Measurements from ENCODE around the gene RAB3B. TPM values are rescaled to one million over a fixed set of nuclear protein-coding genes. Genes with fewer than 3 reads are reported as not detected.

RAB3B gene, protein sequence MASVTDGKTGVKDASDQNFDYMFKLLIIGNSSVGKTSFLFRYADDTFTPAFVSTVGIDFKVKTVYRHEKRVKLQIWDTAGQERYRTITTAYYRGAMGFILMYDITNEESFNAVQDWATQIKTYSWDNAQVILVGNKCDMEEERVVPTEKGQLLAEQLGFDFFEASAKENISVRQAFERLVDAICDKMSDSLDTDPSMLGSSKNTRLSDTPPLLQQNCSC
- 8.5 TPM for polyA plus RNA-seq (2013, experiment 1 of 2)
- 9.1 TPM for polyA plus RNA-seq (2013, experiment 2 of 2)

DNA sequence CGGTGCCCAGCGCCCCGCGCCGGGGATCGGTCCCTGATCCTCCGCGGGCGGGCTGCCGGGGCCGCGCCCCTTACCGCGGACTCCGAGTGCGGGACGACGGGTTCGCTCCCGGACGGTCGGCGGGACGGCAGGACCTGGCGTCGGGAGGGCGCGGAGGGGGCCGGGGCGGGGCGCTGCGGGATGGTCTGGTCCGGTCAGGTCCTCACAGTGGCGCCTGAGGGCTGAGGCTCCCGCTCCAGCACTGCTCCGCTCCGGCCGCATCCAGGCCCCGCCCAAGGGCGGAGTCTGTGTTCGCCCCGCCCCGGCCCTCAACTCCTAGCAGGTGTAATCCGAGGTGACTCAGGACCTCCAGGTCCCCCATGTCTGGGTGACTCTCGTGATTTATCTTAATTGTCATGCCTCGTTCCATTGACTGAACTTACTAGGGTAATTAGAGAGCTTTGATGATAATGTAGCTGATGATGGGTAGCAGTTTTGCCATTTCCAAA lies at the start of gene RAB3B:
Gene RAB3B, minus strand, starts transcription at position 223 of the 488 bp plus-strand sequence. CDS start 13,583 bp downstream, outside the sequence.
- Histone ChIP-seq H3K36me3 (replicated peaks in 1 of 2; ENCODE audit: control insufficient read depth in 2 of 2, insufficient read depth in 2 of 2, low read length in 2 of 2) (no peaks in the 10 kb centered on the region), H3K4me2 (ENCODE audit: insufficient read depth, low read length, poor library complexity, severe bottlenecking) (peak within 1 kb of the TSS; percentile 68), H3K23ac (ENCODE audit: low read depth, low read length, poor library complexity) (peak within 1 kb of the TSS; percentile 77), H3K18ac (ENCODE audit: low read length) (peak within 1 kb of the TSS; percentile 92), H2BK120ac (ENCODE audit: low read depth, low read length) (no peak within 1 kb of the TSS), H3K27me3 (ENCODE audit: control insufficient read depth in 3 of 3, insufficient read depth in 3 of 3, low read depth in 1 of 3, low read length in 3 of 3) (peaks cover 0 to 68% (median 2%) of the 10 kb centered on the region in 3 experiments), H4K8ac (ENCODE audit: low read depth, low read length) (no peak within 1 kb of the TSS), H3K79me1 (ENCODE audit: low read depth, low read length) (no peaks in the 10 kb centered on the region), H2BK5ac (ENCODE audit: low read length) (no peak within 1 kb of the TSS), H2BK12ac (ENCODE audit: low read length) (no peak within 1 kb of the TSS), H3K14ac (ENCODE audit: low read length) (no peak within 1 kb of the TSS), H3K9me3 (replicated peaks in 1 of 2; ENCODE audit: control insufficient read depth in 2 of 2, insufficient read depth in 1 of 2, low read depth in 1 of 2, low read length in 2 of 2) (no peaks in the 10 kb centered on the region), H3K27ac (replicated peaks; ENCODE audit: low read length) (no peak within 1 kb of the TSS), H3K9ac (ENCODE audit: low read depth, low read length, poor library complexity) (peak within 1 kb of the TSS; percentile 65), H4K91ac (ENCODE audit: low read depth, low read length, poor library complexity) (no peak within 1 kb of the TSS), H2AFZ (ENCODE audit: low read length) (peak within 1 kb of the TSS; percentile 97), H3K4me3 (ENCODE audit: low read length in 2 of 2) (peak within 1 kb of the TSS; percentile 47 to 98), H3K4me1 (ENCODE audit: control insufficient read depth in 2 of 2, insufficient read depth in 1 of 2, low read depth in 1 of 2, low read length in 2 of 2) (peaks cover 0 to 7% of the 10 kb centered on the region in 2 donors), H3K4ac (ENCODE audit: low read length) (no peak within 1 kb of the TSS), H2BK15ac (ENCODE audit: low read length) (peak within 1 kb of the TSS; percentile 45), H2AK5ac (ENCODE audit: low read depth, low read length) (peak within 1 kb of the TSS; percentile 32)
- DNase-seq (ENCODE audit: low spot score): peak; percentile 80
- no CpG with 5 or more reads among the region's 46 CpGs for WGBS, 2 donors (ENCODE audit: extremely low coverage in 2 of 2, insufficient read length in 2 of 2, insufficient replicate concordance in 1 of 2)

DNA sequence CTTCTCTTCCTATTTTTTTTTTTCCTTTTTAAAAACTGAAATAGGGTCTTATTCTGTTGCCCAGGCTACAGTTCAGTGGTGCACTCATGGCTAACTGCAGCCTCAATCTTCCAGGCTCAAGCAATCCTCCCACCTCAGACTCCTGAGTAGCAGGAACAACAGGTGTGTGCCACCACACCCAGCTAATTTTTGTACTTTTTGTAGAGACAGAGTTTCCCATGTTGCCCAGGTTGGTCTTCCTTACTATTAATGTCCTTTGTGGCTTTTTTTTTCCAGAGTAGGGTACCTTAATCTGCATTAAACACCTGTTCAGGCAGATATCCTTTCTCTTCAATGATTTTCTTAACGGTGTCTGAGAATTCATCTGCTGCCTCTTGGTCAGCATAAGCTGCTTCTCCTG lies 47.4 kb upstream of the RAB3B start:
- Histone ChIP-seq H4K8ac (ENCODE audit: low read depth, low read length) (no peak overlapping the region), H3K9ac (ENCODE audit: low read depth, low read length, poor library complexity) (no peak overlapping the region), H3K4ac (ENCODE audit: low read length) (no peak overlapping the region), H2BK5ac (ENCODE audit: low read length) (no peak overlapping the region), H3K18ac (ENCODE audit: low read length) (no peak overlapping the region), H3K4me2 (ENCODE audit: insufficient read depth, low read length, poor library complexity, severe bottlenecking) (no peak overlapping the region), H3K4me1 (ENCODE audit: control insufficient read depth in 2 of 2, insufficient read depth in 1 of 2, low read depth in 1 of 2, low read length in 2 of 2) (peaks cover 0 to 4% of the 10 kb centered on the region in 2 donors), H3K14ac (ENCODE audit: low read length) (no peak overlapping the region), H3K4me3 (ENCODE audit: low read length in 2 of 2) (no peak overlapping the region), H2BK120ac (ENCODE audit: low read depth, low read length) (no peak overlapping the region), H3K23ac (ENCODE audit: low read depth, low read length, poor library complexity) (no peak overlapping the region), H4K91ac (ENCODE audit: low read depth, low read length, poor library complexity) (no peak overlapping the region), H3K79me1 (ENCODE audit: low read depth, low read length) (peaks cover 4% of the 10 kb centered on the region), H3K27ac (replicated peaks; ENCODE audit: low read length) (no peak overlapping the region), H2AFZ (ENCODE audit: low read length) (no peak overlapping the region), H2BK12ac (ENCODE audit: low read length) (no peak overlapping the region), H3K36me3 (replicated peaks in 1 of 2; ENCODE audit: control insufficient read depth in 2 of 2, insufficient read depth in 2 of 2, low read length in 2 of 2) (peaks cover 2 to 54% of the 10 kb centered on the region in 2 donors), H2BK15ac (ENCODE audit: low read length) (no peak overlapping the region), H3K27me3 (ENCODE audit: control insufficient read depth in 3 of 3, insufficient read depth in 3 of 3, low read depth in 1 of 3, low read length in 3 of 3) (no peaks in the 10 kb centered on the region), H3K9me3 (replicated peaks in 1 of 2; ENCODE audit: control insufficient read depth in 2 of 2, insufficient read depth in 1 of 2, low read depth in 1 of 2, low read length in 2 of 2) (no peaks in the 10 kb centered on the region), H2AK5ac (ENCODE audit: low read depth, low read length) (no peak overlapping the region)
- no CpG with 5 or more reads among the region's 1 CpG for WGBS, 2 donors (ENCODE audit: extremely low coverage in 2 of 2, insufficient read length in 2 of 2, insufficient replicate concordance in 1 of 2)
- DNase-seq (ENCODE audit: low spot score): no peak

DNA sequence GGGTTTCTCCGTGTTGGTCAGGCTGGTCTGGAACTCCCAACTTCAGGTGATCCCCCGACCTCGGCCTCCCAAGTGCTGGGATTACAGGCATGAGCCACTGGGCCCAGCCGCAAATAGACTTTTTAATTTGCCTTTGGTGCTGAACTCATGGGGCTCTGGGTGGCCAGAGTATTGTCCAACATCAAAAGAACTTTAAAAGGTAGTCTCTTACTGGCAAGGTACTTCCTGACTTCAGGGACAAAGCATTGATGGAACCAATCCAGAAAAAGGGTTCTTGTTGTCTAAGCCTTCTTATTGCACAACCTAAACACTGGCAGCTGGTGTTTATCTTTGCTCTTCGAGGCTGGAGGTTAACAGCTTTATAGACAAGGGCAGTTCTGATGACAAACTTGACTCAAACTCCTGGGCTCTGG lies 46.9 kb upstream of the RAB3B start:
- no CpG with 5 or more reads among the region's 5 CpGs for WGBS, 2 donors (ENCODE audit: extremely low coverage in 2 of 2, insufficient read length in 2 of 2, insufficient replicate concordance in 1 of 2)
- peaks cover 5 to 6% of the 10 kb centered on the region in 2 donors for H3K4me1 ChIP-seq (ENCODE audit: control insufficient read depth in 2 of 2, insufficient read depth in 1 of 2, low read depth in 1 of 2, low read length in 2 of 2)
- H3K27me3 ChIP-seq (ENCODE audit: control insufficient read depth in 3 of 3, insufficient read depth in 3 of 3, low read depth in 1 of 3, low read length in 3 of 3): no peaks in the 10 kb centered on the region
- peaks cover 4 to 58% of the 10 kb centered on the region in 2 donors for H3K36me3 ChIP-seq (replicated peaks in 1 of 2; ENCODE audit: control insufficient read depth in 2 of 2, insufficient read depth in 2 of 2, low read length in 2 of 2)
- no peak overlapping the region for H2BK5ac ChIP-seq (ENCODE audit: low read length)
- H2AFZ ChIP-seq (ENCODE audit: low read length): no peak overlapping the region
- H4K91ac ChIP-seq (ENCODE audit: low read depth, low read length, poor library complexity): no peak overlapping the region
- H2BK15ac ChIP-seq (ENCODE audit: low read length): no peak overlapping the region
- no peak overlapping the region for H2BK12ac ChIP-seq (ENCODE audit: low read length)
- no peak overlapping the region for H3K9ac ChIP-seq (ENCODE audit: low read depth, low read length, poor library complexity)
- H3K4me3 ChIP-seq (ENCODE audit: low read length in 2 of 2): no peak overlapping the region
- no peak overlapping the region for H4K8ac ChIP-seq (ENCODE audit: low read depth, low read length)
- H2BK120ac ChIP-seq (ENCODE audit: low read depth, low read length): no peak overlapping the region
- H3K18ac ChIP-seq (ENCODE audit: low read length): no peak overlapping the region
- H2AK5ac ChIP-seq (ENCODE audit: low read depth, low read length): no peak overlapping the region
- H3K27ac ChIP-seq (replicated peaks; ENCODE audit: low read length): no peak overlapping the region
- no peak for DNase-seq (ENCODE audit: low spot score)
- no peak overlapping the region for H3K4me2 ChIP-seq (ENCODE audit: insufficient read depth, low read length, poor library complexity, severe bottlenecking)
- no peak overlapping the region for H3K4ac ChIP-seq (ENCODE audit: low read length)
- no peak overlapping the region for H3K23ac ChIP-seq (ENCODE audit: low read depth, low read length, poor library complexity)
- H3K79me1 ChIP-seq (ENCODE audit: low read depth, low read length): peaks cover 8% of the 10 kb centered on the region
- H3K14ac ChIP-seq (ENCODE audit: low read length): no peak overlapping the region
- no peaks in the 10 kb centered on the region for H3K9me3 ChIP-seq (replicated peaks in 1 of 2; ENCODE audit: control insufficient read depth in 2 of 2, insufficient read depth in 1 of 2, low read depth in 1 of 2, low read length in 2 of 2)

DNA sequence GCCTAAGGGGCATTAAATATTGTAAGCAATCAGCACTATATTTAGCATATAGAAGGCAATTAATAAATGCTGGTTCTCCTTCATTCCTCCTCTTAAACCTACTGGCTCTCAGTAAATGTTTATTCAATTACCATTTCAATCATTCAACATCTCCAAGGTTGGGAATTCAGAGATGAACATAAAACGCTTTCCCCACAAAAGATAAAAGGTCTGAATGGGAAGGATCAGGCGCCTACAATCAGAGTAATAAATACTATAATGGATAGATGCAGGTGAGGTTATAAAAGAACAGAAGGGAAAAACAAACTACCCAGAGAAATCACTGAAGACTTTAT lies 43.5 kb upstream of the RAB3B start:
- peaks cover 8 to 9% of the 10 kb centered on the region in 2 donors for H3K4me1 ChIP-seq (ENCODE audit: control insufficient read depth in 2 of 2, insufficient read depth in 1 of 2, low read depth in 1 of 2, low read length in 2 of 2)
- H3K4me3 ChIP-seq (ENCODE audit: low read length in 2 of 2): peak overlapping the region in 1 of 2 donors; percentile 80
- H2BK12ac ChIP-seq (ENCODE audit: low read length): no peak overlapping the region
- no peak overlapping the region for H2AK5ac ChIP-seq (ENCODE audit: low read depth, low read length)
- H3K27me3 ChIP-seq (ENCODE audit: control insufficient read depth in 3 of 3, insufficient read depth in 3 of 3, low read depth in 1 of 3, low read length in 3 of 3): no peaks in the 10 kb centered on the region
- H3K4ac ChIP-seq (ENCODE audit: low read length): no peak overlapping the region
- H2AFZ ChIP-seq (ENCODE audit: low read length): peak overlapping the region; percentile 80
- no peak overlapping the region for H2BK15ac ChIP-seq (ENCODE audit: low read length)
- no peak overlapping the region for H3K23ac ChIP-seq (ENCODE audit: low read depth, low read length, poor library complexity)
- peaks cover 7 to 48% of the 10 kb centered on the region in 2 donors for H3K36me3 ChIP-seq (replicated peaks in 1 of 2; ENCODE audit: control insufficient read depth in 2 of 2, insufficient read depth in 2 of 2, low read length in 2 of 2)
- no peak overlapping the region for H3K4me2 ChIP-seq (ENCODE audit: insufficient read depth, low read length, poor library complexity, severe bottlenecking)
- H4K8ac ChIP-seq (ENCODE audit: low read depth, low read length): no peak overlapping the region
- H3K9me3 ChIP-seq (replicated peaks in 1 of 2; ENCODE audit: control insufficient read depth in 2 of 2, insufficient read depth in 1 of 2, low read depth in 1 of 2, low read length in 2 of 2): no peaks in the 10 kb centered on the region
- H3K18ac ChIP-seq (ENCODE audit: low read length): no peak overlapping the region
- H3K27ac ChIP-seq (replicated peaks; ENCODE audit: low read length): no peak overlapping the region
- H3K79me1 ChIP-seq (ENCODE audit: low read depth, low read length): peaks cover 11% of the 10 kb centered on the region
- H2BK120ac ChIP-seq (ENCODE audit: low read depth, low read length): no peak overlapping the region
- H2BK5ac ChIP-seq (ENCODE audit: low read length): no peak overlapping the region
- no CpG with 5 or more reads among the region's 2 CpGs for WGBS, 2 donors (ENCODE audit: extremely low coverage in 2 of 2, insufficient read length in 2 of 2, insufficient replicate concordance in 1 of 2)
- no peak for DNase-seq (ENCODE audit: low spot score)
- H3K9ac ChIP-seq (ENCODE audit: low read depth, low read length, poor library complexity): no peak overlapping the region
- no peak overlapping the region for H3K14ac ChIP-seq (ENCODE audit: low read length)
- no peak overlapping the region for H4K91ac ChIP-seq (ENCODE audit: low read depth, low read length, poor library complexity)
